PC-9 (cell line): ENCODE measurements around the gene XRCC6.
"Not testable (repeated sequence)": the region's sequence is repeated elsewhere in the genome, so short reads cannot be mapped to it uniquely, and the experiment has no call there.

ENCODE experiments used
- CTCF ChIP-seq: fragments of 200-600 bp; sonication (generic); conservative IDR thresholded peaks from 2 replicates; pipeline ENCODE4 v1.6.1; 2017; ENCODE audit warnings: mixed run types, antibody characterized with exemption, mild to moderate bottlenecking, moderate library complexity
- EZH2 ChIP-seq: fragments of 200-600 bp; sonication (generic); IDR thresholded peaks from 2 replicates; pipeline ENCODE4 v1.8.0; 2017; ENCODE audit warnings: antibody characterized with exemption, low read depth

GRCh38 chr22:41572305-41572704 is 48.8 kb upstream of the XRCC6 start:
- not testable (repeated sequence) for TF ChIP-seq CTCF, EZH2
